B cell (primary cell): ENCODE results near the gene MTCL1. TPM values are rescaled to one million over a fixed set of nuclear protein-coding genes. Genes with fewer than 3 reads are reported as not detected.

Experiments used
- ATAC-seq: fragments of 200-7000 bp; cut with Tn5 transposase; one replicate; pipeline ENCODE4 v1.10.0; 2021; ENCODE audit warnings: low read depth, mild to moderate bottlenecking, moderate number of reproducible peaks, moderate library complexity
- CTCF ChIA-PET: fragments of 350-600 bp; sonication (Branson Sonifier 250); formaldehyde crosslinking; loops from one replicate; lab custom pipeline; 2021; ENCODE audit warnings: antibody characterized with exemption, inconsistent platforms; lab: Charles Lee
- POLR2A ChIA-PET: fragments of 350-600 bp; sonication (Branson Sonifier 250); formaldehyde crosslinking; loops from one replicate; lab custom pipeline; 2021; ENCODE audit warnings: antibody characterized with exemption; lab: Charles Lee
- DNase-seq: peaks from one replicate; pipeline ENCODE4 v3.0.0; 2013
- H2AFZ ChIP-seq: 2 replicates; pipeline ENCODE4 v1.6.1; 2012; ENCODE audit warnings: mild to moderate bottlenecking, low read depth, low read length; ENCODE audit not compliant: insufficient read depth, poor library complexity, severe bottlenecking
- H3K27ac ChIP-seq, 2 donors: 1 replicate in 1 of 2; 2 replicates in 1 of 2; pipeline ENCODE4 v1.5.1; 2012 to 2013; ENCODE audit warnings: low read length in 2 of 2, mild to moderate bottlenecking in 2 of 2, moderate library complexity in 1 of 2
- H3K27me3 ChIP-seq, 4 experiments: fragments of 200-600 bp in 1 of 4; sonication (generic) in 1 of 4; replicated peaks in 1 of 4; 1 replicate in 2 of 4; 2 replicates in 2 of 4; pipeline versions ENCODE4 v1.6.1 to v1.7.0; 2013 to 2016; ENCODE audit warnings: low read length in 3 of 4, mild to moderate bottlenecking in 2 of 4, mixed read lengths in 1 of 4, moderate library complexity in 1 of 4; ENCODE audit not compliant: insufficient read depth in 4 of 4, control insufficient read depth in 3 of 4; ENCODE audit errors: control extremely low read depth in 1 of 4
- H3K36me3 ChIP-seq, 2 experiments: replicated peaks in 1 of 2; 1 replicate in 1 of 2; 2 replicates in 1 of 2; pipeline versions ENCODE4 v1.6.1 to v1.7.1; 2013; ENCODE audit warnings: low read length in 1 of 2; ENCODE audit not compliant: insufficient read depth in 2 of 2, control insufficient read depth in 1 of 2; ENCODE audit errors: control extremely low read depth in 1 of 2, extremely low read depth in 1 of 2
- H3K4me1 ChIP-seq, 2 donors: fragments of 200-600 bp in 1 of 2; sonication (generic) in 1 of 2; 1 replicate in 1 of 2; 2 replicates in 1 of 2; pipeline versions ENCODE4 v1.5.1 to v1.6.1; 2013 to 2017; ENCODE audit warnings: low read length in 2 of 2; ENCODE audit not compliant: control insufficient read depth in 2 of 2, insufficient read depth in 2 of 2
- H3K4me2 ChIP-seq: replicated peaks from 2 replicates; pipeline ENCODE3; 2012; ENCODE audit warnings: mild to moderate bottlenecking, low read depth, low read length; ENCODE audit not compliant: poor library complexity, severe bottlenecking
- H3K4me3 ChIP-seq, 5 experiments: fragments of 200-600 bp in 1 of 5; sonication (generic) in 1 of 5; 1 replicate in 3 of 5; 2 replicates in 2 of 5; pipeline versions ENCODE4 v1.5.1 to v1.7.0; 2011 to 2016; ENCODE audit warnings: low read length in 4 of 5, mild to moderate bottlenecking in 4 of 5, low read depth in 2 of 5, control low read depth in 1 of 5, moderate library complexity in 1 of 5; ENCODE audit not compliant: insufficient read depth in 1 of 5; ENCODE audit errors: control extremely low read depth in 1 of 5, extremely low read depth in 1 of 5
- H3K79me2 ChIP-seq: fragments of 200-600 bp; sonication (generic); one replicate; pipeline ENCODE4 v1.6.0; 2016; ENCODE audit warnings: low read length; ENCODE audit not compliant: control insufficient read depth, insufficient read depth
- H3K9ac ChIP-seq: fragments of 200-600 bp; sonication (generic); 2 replicates; pipeline ENCODE4 v1.6.1; 2017; ENCODE audit warnings: mild to moderate bottlenecking, low read length, moderate library complexity
- H3K9me3 ChIP-seq, 3 donors: one replicate each; pipeline versions ENCODE4 v1.6.1 to v1.7.1; 2013; ENCODE audit warnings: low read length in 2 of 3; ENCODE audit not compliant: control insufficient read depth in 2 of 3, insufficient read depth in 1 of 3; ENCODE audit errors: control extremely low read depth in 1 of 3
- H4K20me1 ChIP-seq: 2 replicates; pipeline ENCODE4 v1.6.0; 2012; ENCODE audit warnings: mild to moderate bottlenecking, low read length; ENCODE audit not compliant: insufficient read depth, control insufficient read depth, poor library complexity, severe bottlenecking
- H3K27ac Mint-ChIP-seq: one replicate; pipeline ENCODE4 v1.8.0; 2021; ENCODE audit warnings: mixed read lengths
- H3K27me3 Mint-ChIP-seq: one replicate; pipeline ENCODE4 v1.8.0; 2021; ENCODE audit warnings: mixed read lengths
- H3K4me1 Mint-ChIP-seq: one replicate; pipeline ENCODE4 v1.8.0; 2021; ENCODE audit warnings: mixed read lengths
- H3K4me3 Mint-ChIP-seq: one replicate; pipeline ENCODE4 v1.8.0; 2021; ENCODE audit warnings: mixed read lengths
- H3K9me3 Mint-ChIP-seq: one replicate; pipeline ENCODE4 v1.8.0; 2022; ENCODE audit warnings: mixed read lengths; ENCODE audit not compliant: insufficient read depth
- CTCF ChIP-seq: fragments of 200-600 bp; IDR thresholded peaks from one replicate; pipeline ENCODE4 v1.8.0; 2022; ENCODE audit warnings: antibody characterized with exemption, mild to moderate bottlenecking
- EZH2 ChIP-seq: IDR thresholded peaks from 2 replicates; pipeline ENCODE4 v1.6.1; 2012; ENCODE audit warnings: borderline replicate concordance, low read depth, mild to moderate bottlenecking, moderate library complexity, low read length; ENCODE audit not compliant: insufficient read depth, poor library complexity, severe bottlenecking
- WGBS: methylation state at CpG from one replicate; pipeline ENCODE4 v1.1.5; 2013; ENCODE audit warnings: missing lambda C conversion rate; ENCODE audit not compliant: insufficient coverage; 5-methylcytosine and 5-hydroxymethylcytosine counted together
- intact Hi-C: fragments of 100-400 bp; cut with micrococcal nuclease; formaldehyde crosslinking; loops from one replicate; pipeline ENCODE4 v1.10.0; 2022
- polyA plus RNA-seq: library from polyadenylated mRNA; depleted of rRNA; stranded (reverse); fragments of >200 nt; gene quantifications from 2 replicates; pipeline ENCODE4 v1.2.3, GENCODE V29; 2012
- total RNA-seq, 2 donors: library from RNA; stranded (reverse); fragments of 120-200 nt in 1 of 2; gene quantifications; 1 replicate in 1 of 2; 2 replicates in 1 of 2; pipeline versions ENCODE4 v1.2.3 to v1.2.4, GENCODE V29; 2013 to 2022

Gene MTCL1
- total and polyA plus RNA-seq, 2 donors (not counting 1 experiment from before 2014, with no cell fraction given) = 2.7 to 5.8 TPM

DNA sequence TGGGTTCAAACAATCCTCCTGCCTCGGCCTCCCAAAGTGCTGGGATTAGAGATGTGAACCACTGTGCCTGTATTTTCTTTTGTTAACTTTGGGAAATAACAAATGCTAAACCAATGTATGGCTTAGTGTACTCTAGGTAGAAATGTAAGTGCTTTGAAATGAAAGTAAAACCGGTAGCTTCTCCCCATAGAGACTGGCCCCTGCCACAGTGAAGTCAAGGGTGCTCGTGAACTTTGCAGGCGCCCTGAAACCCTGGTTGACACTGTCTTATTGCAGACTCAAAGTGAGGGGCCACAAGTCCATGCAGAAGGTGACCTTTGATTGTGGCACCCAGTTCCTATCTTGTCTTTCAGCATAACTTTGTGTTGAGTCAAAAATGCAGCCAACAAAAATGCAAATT lies 24.2 kb upstream of the MTCL1 start:
- H3K4me3 ChIP-seq = no peak overlapping the region
- POLR2A ChIA-PET = no interaction called here
- H3K4me1 ChIP-seq = no peaks in the 10 kb centered on the region
- Mint-ChIP-seq H3K27me3 (no peaks in the 10 kb centered on the region), H3K27ac (no peak overlapping the region), H3K4me3 (no peak overlapping the region), H3K9me3 (no peaks in the 10 kb centered on the region), H3K4me1 (no peaks in the 10 kb centered on the region)
- no peak overlapping the region for H3K9ac ChIP-seq
- no peak overlapping the region for H3K27ac ChIP-seq
- DNase-seq (no peak), ATAC-seq (no peak)
- H3K36me3 ChIP-seq = no peaks in the 10 kb centered on the region
- H4K20me1 ChIP-seq = no peaks in the 10 kb centered on the region
- WGBS = 90% methylated on average over 3 of the region's 4 CpGs
- no peak for TF ChIP-seq CTCF
- no peak for TF ChIP-seq EZH2
- H3K27me3 ChIP-seq = no peaks in the 10 kb centered on the region
- H3K9me3 ChIP-seq = no peaks in the 10 kb centered on the region
- CTCF ChIA-PET = interaction anchor here (2.0 to 2.4 kb wide), 2 partner anchors 16 to 307 kb away, joined by 6 to 9 read pairs; no protein-coding TSS in a partner anchor
- H3K79me2 ChIP-seq = no peaks in the 10 kb centered on the region
- H3K4me2 ChIP-seq = no peak overlapping the region
- no peak overlapping the region for H2AFZ ChIP-seq
- intact Hi-C loops = no loop called here

- 96% methylated on average over 4 of the region's 7 CpGs for WGBS
These were observed 20.8 kb upstream of the MTCL1 start for GRCh38 chr18:8684577-8684976.

More at GRCh38 chr18:8684577-8684976, 20.8 kb upstream of the MTCL1 start:
- no peaks in the 10 kb centered on the region for H3K4me1 Mint-ChIP-seq
- no peak for TF ChIP-seq EZH2
- no peak for TF ChIP-seq CTCF
- peaks cover 5% of the 10 kb centered on the region for H3K27me3 Mint-ChIP-seq
- H3K27ac Mint-ChIP-seq = no peak overlapping the region
- CTCF ChIA-PET = interaction anchor here (1.3 kb wide), 1 partner anchor 12 kb away, joined by 3 read pairs; no protein-coding TSS in a partner anchor
- no peak for DNase-seq
- H3K4me3 ChIP-seq = no peak overlapping the region
- POLR2A ChIA-PET = no interaction called here
- H4K20me1 ChIP-seq = no peaks in the 10 kb centered on the region
- no peaks in the 10 kb centered on the region for H3K27me3 ChIP-seq
- ATAC-seq = no peak
- no peaks in the 10 kb centered on the region for H3K79me2 ChIP-seq
- no peak overlapping the region for H3K27ac ChIP-seq
- H3K9me3 ChIP-seq = no peaks in the 10 kb centered on the region
- intact Hi-C loops = no loop called here
- H3K4me1 ChIP-seq = no peaks in the 10 kb centered on the region
- H3K9ac ChIP-seq = no peak overlapping the region
- H3K36me3 ChIP-seq = no peaks in the 10 kb centered on the region
- H3K9me3 Mint-ChIP-seq = no peaks in the 10 kb centered on the region
- no peak overlapping the region for H3K4me2 ChIP-seq
- no peak overlapping the region for H2AFZ ChIP-seq
- no peak overlapping the region for H3K4me3 Mint-ChIP-seq
